IMR-90 (cell line): ENCODE data around the gene DPH6. TPM values are rescaled to one million over a fixed set of nuclear protein-coding genes. Genes with fewer than 3 reads are reported as not detected.

ENCODE experiments used
- ATAC-seq: fragments of 200-7000 bp; cut with Tn5 transposase; 2 replicates; pipeline ENCODE4 v1.9.1; 2020; ENCODE audit warnings: low read depth, mild to moderate bottlenecking, moderate library complexity
- BruUV-seq: library from RNA; stranded (reverse); fragments of 400-500 nt; replicated peaks from 2 replicates; lab custom pipeline; 2021; lab: Mats Ljungman, UMichigan
- CTCF ChIA-PET: fragments of 300-600 bp; formaldehyde crosslinking; extraction: SDS; loops from one replicate; lab custom pipeline; 2021; ENCODE audit warnings: antibody characterized with exemption; lab: Yijun Ruan, JAX
- POLR2A ChIA-PET: fragments of 300-600 bp; sonication (Branson Sonifier 250); formaldehyde crosslinking; loops from one replicate; lab custom pipeline; 2022; ENCODE audit warnings: antibody characterized with exemption; ENCODE audit not compliant: unreplicated experiment; lab: Charles Lee
- DNase-seq: peaks from one replicate; pipeline ENCODE4 v3.0.0; 2013
- H2AFZ ChIP-seq: replicated peaks from 2 replicates; pipeline ENCODE3; 2013; ENCODE audit warnings: low read length, mild to moderate bottlenecking; ENCODE audit not compliant: poor library complexity
- H2AK5ac ChIP-seq: 2 replicates; pipeline ENCODE4 v1.6.1; 2013; ENCODE audit warnings: low read depth, low read length, inconsistent platforms
- H2AK9ac ChIP-seq: replicated peaks from 2 replicates; pipeline ENCODE3; 2013; ENCODE audit warnings: mild to moderate bottlenecking, low read depth, low read length, moderate library complexity; ENCODE audit not compliant: poor library complexity
- H2BK120ac ChIP-seq: 2 replicates; pipeline ENCODE4 v1.6.1; 2013; ENCODE audit warnings: low read depth, low read length, inconsistent platforms
- H2BK15ac ChIP-seq: 3 replicates; pipeline ENCODE4 v1.6.1; 2013; ENCODE audit warnings: low read depth, low read length, inconsistent platforms
- H2BK20ac ChIP-seq: 2 replicates; pipeline ENCODE4 v1.6.1; 2013; ENCODE audit warnings: low read depth, mild to moderate bottlenecking, inconsistent platforms, low read length, moderate library complexity
- H2BK5ac ChIP-seq: 2 replicates; pipeline ENCODE4 v1.6.1; 2013; ENCODE audit warnings: mild to moderate bottlenecking, low read depth, low read length, inconsistent platforms; ENCODE audit not compliant: poor library complexity, severe bottlenecking
- H3K14ac ChIP-seq: replicated peaks from 2 replicates; pipeline ENCODE4 v1.6.1; 2013; ENCODE audit warnings: low read depth, low read length, inconsistent platforms
- H3K18ac ChIP-seq: 2 replicates; pipeline ENCODE4 v1.6.1; 2013; ENCODE audit warnings: low read depth, low read length, control low read depth
- H3K23ac ChIP-seq: 2 replicates; pipeline ENCODE4 v1.6.1; 2013; ENCODE audit warnings: low read depth, low read length, inconsistent platforms
- H3K27ac ChIP-seq: 2 replicates; pipeline ENCODE4 v1.5.1; 2013; ENCODE audit warnings: mild to moderate bottlenecking, control low read depth, low read length; ENCODE audit not compliant: insufficient read depth
- H3K27me3 ChIP-seq: 2 replicates; pipeline ENCODE4 v1.6.1; 2013; ENCODE audit warnings: low read length; ENCODE audit not compliant: control insufficient read depth, insufficient read depth
- H3K36me3 ChIP-seq: 2 replicates; pipeline ENCODE4 v1.6.1; 2013; ENCODE audit warnings: low read length, mixed read lengths; ENCODE audit not compliant: control insufficient read depth, insufficient read depth
- H3K4ac ChIP-seq: 2 replicates; pipeline ENCODE4 v1.6.1; 2013; ENCODE audit warnings: low read depth, low read length, inconsistent platforms
- H3K4me1 ChIP-seq: 2 replicates; pipeline ENCODE4 v1.6.1; 2013; ENCODE audit warnings: low read length, mixed read lengths; ENCODE audit not compliant: control insufficient read depth, insufficient read depth
- H3K4me2 ChIP-seq: 2 replicates; pipeline ENCODE4 v1.6.1; 2013; ENCODE audit warnings: low read depth, mild to moderate bottlenecking, control low read depth, low read length, moderate library complexity
- H3K4me3 ChIP-seq: 2 replicates; pipeline ENCODE4 v1.5.1; 2013; ENCODE audit warnings: low read depth, mild to moderate bottlenecking, control low read depth, low read length, moderate library complexity; ENCODE audit not compliant: insufficient read depth
- H3K56ac ChIP-seq: 2 replicates; pipeline ENCODE4 v1.6.1; 2013; ENCODE audit warnings: low read length, inconsistent platforms; ENCODE audit not compliant: insufficient read depth; ENCODE audit errors: extremely low read depth
- H3K79me1 ChIP-seq, 2 experiments: 2 replicates each; pipeline ENCODE4 v1.6.1; 2013; ENCODE audit warnings: low read length in 2 of 2, inconsistent platforms in 1 of 2, low read depth in 1 of 2
- H3K9ac ChIP-seq: 2 replicates; pipeline ENCODE4 v1.6.1; 2013; ENCODE audit warnings: low read depth, low read length, control low read depth
- H3K9me1 ChIP-seq: 2 replicates; pipeline ENCODE4 v1.6.1; 2013; ENCODE audit warnings: low read length, inconsistent platforms; ENCODE audit not compliant: insufficient read depth
- H3K9me3 ChIP-seq: 2 replicates; pipeline ENCODE4 v1.6.1; 2013; ENCODE audit warnings: low read length; ENCODE audit not compliant: control insufficient read depth, insufficient read depth
- H4K20me1 ChIP-seq: 2 replicates; pipeline ENCODE4 v1.6.1; 2013; ENCODE audit warnings: low read length, inconsistent platforms; ENCODE audit not compliant: insufficient read depth
- H4K5ac ChIP-seq: 2 replicates; pipeline ENCODE4 v1.6.1; 2013; ENCODE audit warnings: mild to moderate bottlenecking, low read depth, low read length, control low read depth
- H4K8ac ChIP-seq, 2 experiments: 2 replicates each; pipeline ENCODE4 v1.6.1; 2013; ENCODE audit warnings: low read depth in 2 of 2, low read length in 2 of 2, control low read depth in 1 of 2, inconsistent platforms in 1 of 2
- H4K91ac ChIP-seq: 2 replicates; pipeline ENCODE4 v1.6.1; 2013; ENCODE audit warnings: low read depth, low read length, inconsistent platforms; ENCODE audit not compliant: insufficient read depth
- BHLHE40 ChIP-seq: fragments of 150-350 bp; IDR thresholded peaks from 2 replicates; pipeline ENCODE4 v1.6.1; 2016; ENCODE audit warnings: mild to moderate bottlenecking, low read depth, low read length
- MAFK ChIP-seq: IDR thresholded peaks from 2 replicates; pipeline ENCODE4 v1.6.1; 2012; ENCODE audit warnings: low read depth, low read length, improper control_type of control experiment
- POLR2A ChIP-seq: IDR thresholded peaks from 2 replicates; pipeline ENCODE4 v1.6.1; 2012; ENCODE audit warnings: mild to moderate bottlenecking, low read depth, low read length
- RCOR1 ChIP-seq: IDR thresholded peaks from 2 replicates; pipeline ENCODE4 v1.6.1; 2012; ENCODE audit warnings: mild to moderate bottlenecking, low read length, improper control_type of control experiment; ENCODE audit not compliant: insufficient replicate concordance
- RFX5 ChIP-seq: IDR thresholded peaks from 2 replicates; pipeline ENCODE4 v1.8.0; 2012; ENCODE audit warnings: low read depth, mild to moderate bottlenecking, low read length, moderate library complexity
- WGBS, 2 experiments: methylation state at CpG; one replicate each; pipeline versions ENCODE4 v1.1.5 to v1.1.7; 2013; ENCODE audit warnings: missing lambda C conversion rate in 2 of 2; ENCODE audit not compliant: insufficient read length in 1 of 2; ENCODE audit errors: extremely low coverage in 2 of 2; 5-methylcytosine and 5-hydroxymethylcytosine counted together
- dilution Hi-C: fragments of 300-500 bp; cut with HindIII; formaldehyde crosslinking; loops from one replicate; pipeline ENCODE4 v1.14.3; 2018; ENCODE audit warnings: low sequenced_read_pairs; ENCODE audit not compliant: unreplicated experiment
- in situ Hi-C: fragments of 300-500 bp; cut with MboI; formaldehyde crosslinking; loops from 3 replicates; pipeline ENCODE4 v1.14.3; 2019; ENCODE audit warnings: low sequenced_read_pairs, inconsistent platforms, mixed read lengths
- intact Hi-C: fragments of 100-400 bp; cut with micrococcal nuclease; formaldehyde crosslinking; loops from 2 replicates; pipeline ENCODE4 v1.10.0; 2022
- polyA plus RNA-seq, 3 experiments: library from polyadenylated mRNA; depleted of rRNA; stranded (reverse); fragments of >200 nt; gene quantifications; 2 replicates each; pipeline ENCODE4 v1.2.3, GENCODE V29; 2012; ENCODE audit warnings: low replicate concordance in 1 of 3
- total RNA-seq: library from RNA; depleted of rRNA; stranded (reverse); fragments of >200 nt; gene quantifications from 2 replicates; pipeline ENCODE4 v1.2.3, GENCODE V29; 2012

Gene DPH6
- total and polyA plus RNA-seq, 2 of the 4 experiments (the other 2 are of a cell fraction): 6.1 to 8.1 TPM

GRCh38 chr15:35330048-35330695 is 215.8 kb downstream of the DPH6 start:
- no peak for TF ChIP-seq RFX5
- TF ChIP-seq RCOR1: no peak
- no peak for TF ChIP-seq MAFK
- TF ChIP-seq POLR2A: no peak
- no peak for TF ChIP-seq BHLHE40
- no peaks in the 10 kb centered on the region for H3K9me3 ChIP-seq
- H3K56ac ChIP-seq: no peak overlapping the region
- H4K91ac ChIP-seq: no peak overlapping the region
- intact Hi-C loops: no loop called here
- H3K4me3 ChIP-seq: no peak overlapping the region
- no peak overlapping the region for H3K27ac ChIP-seq
- H3K4me1 ChIP-seq: 0 out of 2 replicates have a peak, but pooled peaks cover 3% of the 10 kb centered on the region
- WGBS, 2 experiments: no CpG with 5 or more reads among the region's 6 CpGs
- in situ Hi-C loops: no loop called here
- no peak for DNase-seq
- H4K20me1 ChIP-seq: no peaks in the 10 kb centered on the region
- ChIA-PET POLR2A (interaction anchor here (0.8 kb wide), 1 partner anchor 11 kb away, joined by 3 read pairs; no protein-coding TSS in a partner anchor), CTCF (no interaction called here)
- no peak overlapping the region for H2AFZ ChIP-seq
- no peak overlapping the region for H2BK20ac ChIP-seq
- H3K18ac ChIP-seq: no peak overlapping the region
- no peaks in the 10 kb centered on the region for H3K27me3 ChIP-seq
- no peak overlapping the region for H2AK5ac ChIP-seq
- no peak overlapping the region for H3K14ac ChIP-seq
- no peak overlapping the region for H3K4me2 ChIP-seq
- H2BK15ac ChIP-seq: no peak overlapping the region
- no peak overlapping the region for H2BK120ac ChIP-seq
- H4K5ac ChIP-seq: no peak overlapping the region
- no TSS peak for BruUV-seq
- ATAC-seq: no peak
- no peaks in the 10 kb centered on the region for H3K9me1 ChIP-seq
- dilution Hi-C loops: no loop called here
- H2BK5ac ChIP-seq: no peak overlapping the region
- H3K23ac ChIP-seq: no peak overlapping the region
- H3K9ac ChIP-seq: no peak overlapping the region
- no peak overlapping the region for H3K4ac ChIP-seq
- no peak overlapping the region for H2AK9ac ChIP-seq
- H3K79me1 ChIP-seq: no peaks in the 10 kb centered on the region
- no peak overlapping the region for H4K8ac ChIP-seq
- H3K36me3 ChIP-seq: no peaks in the 10 kb centered on the region
